Bone marrow (tissue), 2 donors: ENCODE results near the gene CREB3L4.
"Not testable (repeated sequence)": the region's sequence is repeated elsewhere in the genome, so short reads cannot be mapped to it uniquely, and the experiment has no call there.

ENCODE experiments used
- DNase-seq, 2 donors: peaks; one replicate each; lab custom pipeline; 2025; lab: John Stamatoyannopoulos, UW

Gene CREB3L4

DNA sequence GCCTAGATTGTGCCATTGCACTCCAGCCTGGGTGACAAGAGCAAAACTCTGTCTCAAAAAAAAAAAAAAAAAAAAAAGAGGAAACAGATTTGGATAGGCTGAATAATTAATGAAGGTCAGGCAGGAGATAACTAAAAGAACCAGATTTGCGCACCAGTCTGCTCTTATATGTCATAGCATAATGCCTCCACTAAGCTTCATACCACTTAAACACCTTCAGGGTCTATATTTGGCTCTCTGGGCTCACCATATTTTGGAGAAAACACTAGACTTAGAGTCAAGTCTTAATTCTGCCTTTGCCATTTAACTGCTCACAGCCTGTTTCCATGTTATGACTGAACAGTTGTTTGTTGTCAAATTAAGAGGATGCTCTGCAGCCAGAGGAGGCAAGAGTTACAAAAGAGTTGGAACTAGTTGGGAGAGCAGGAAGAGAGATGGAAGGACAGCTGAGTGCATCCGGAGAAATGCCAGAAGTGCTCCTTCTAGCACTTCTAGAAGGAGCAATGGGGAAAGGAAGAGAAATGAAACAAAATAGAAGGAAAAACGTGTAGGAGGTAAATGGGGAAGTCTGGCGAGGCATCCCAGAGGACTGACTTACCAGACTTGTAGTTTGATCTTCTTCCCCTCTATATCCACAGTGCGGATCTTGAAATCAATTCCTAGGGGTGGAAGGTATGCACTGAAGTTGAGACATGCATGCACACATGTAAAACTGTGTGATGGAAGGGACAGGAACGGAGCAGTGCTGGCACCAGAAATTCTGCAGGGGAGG, 16.6 kb downstream of the CREB3L4 start:
- no peak for DNase-seq

DNA sequence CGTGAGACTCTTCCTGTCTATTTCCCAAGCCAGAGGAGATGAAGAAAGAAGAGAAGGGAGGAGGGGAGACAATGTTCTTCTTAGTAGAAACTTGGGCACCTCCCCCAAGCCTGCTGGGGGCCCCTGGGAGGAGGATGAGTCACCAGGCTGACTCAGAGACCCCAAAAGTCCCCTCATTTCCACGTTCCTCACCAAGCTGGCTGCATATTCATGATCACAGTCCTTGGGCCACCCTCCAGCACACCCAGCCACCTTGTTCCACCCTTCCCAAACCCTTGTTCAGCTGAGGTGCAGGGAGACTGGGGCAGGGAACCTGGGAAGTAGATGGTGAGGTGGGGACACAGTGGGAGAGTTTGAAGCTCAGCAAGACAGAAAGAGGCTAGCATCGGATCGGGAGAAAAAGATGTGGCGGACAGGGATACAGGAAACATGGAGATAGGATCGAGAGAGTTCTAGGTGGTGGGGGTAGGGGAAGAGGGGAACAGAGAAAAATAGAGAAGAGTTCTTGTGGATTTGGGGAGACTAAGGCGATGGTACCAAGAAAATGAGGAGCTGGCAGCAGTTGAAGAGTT, 17.7 kb downstream of the CREB3L4 start:
- DNase-seq, result peak; percentile 30 to 83

DNA sequence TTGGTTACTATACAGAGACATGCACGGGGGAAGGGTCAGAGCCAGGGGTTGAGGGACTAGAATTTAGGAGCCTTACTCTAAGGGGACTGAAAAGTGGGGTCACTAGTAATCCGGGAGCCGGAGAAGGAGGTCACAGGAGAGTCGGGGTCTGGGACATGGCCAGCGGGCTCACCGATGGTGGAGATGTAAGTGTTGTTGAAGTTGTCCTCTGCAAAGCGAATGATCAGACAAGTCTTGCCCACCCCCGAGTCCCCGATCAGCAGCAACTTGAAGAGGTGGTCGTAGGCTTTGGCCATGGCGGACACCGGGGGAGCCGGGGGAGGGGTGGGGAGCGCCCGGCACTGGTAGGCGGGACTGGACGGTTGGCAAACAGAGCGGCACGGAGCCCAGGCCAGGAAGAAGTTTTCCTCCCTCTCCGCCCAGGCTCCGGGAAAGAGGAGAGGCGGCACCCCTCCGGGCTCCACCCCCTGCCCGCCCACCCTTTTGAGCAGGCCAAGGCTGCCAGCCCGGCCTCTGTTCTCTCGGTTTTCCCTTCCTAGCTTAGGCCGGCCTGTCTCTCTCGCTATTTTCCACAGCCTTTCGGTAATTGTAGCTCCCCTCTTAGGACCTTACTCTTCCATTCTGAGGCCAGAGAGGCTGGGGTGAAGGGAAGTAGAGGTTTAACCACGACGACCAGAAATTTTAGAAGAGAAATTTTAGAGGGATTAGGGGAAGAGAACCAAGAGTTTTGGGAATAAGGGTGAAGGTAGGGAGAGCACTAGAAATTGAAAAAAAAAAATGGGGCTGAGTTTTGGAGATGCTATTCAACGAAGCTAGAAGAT, 18.4 kb downstream of the CREB3L4 start, which contains the start of gene RAB13:
Gene RAB13 (minus strand): TSS at position 399 of the 821 bp plus-strand sequence. CDS start 103 bp downstream, at position 296.
- DNase-seq, result peak; percentile 24 to 39

DNA sequence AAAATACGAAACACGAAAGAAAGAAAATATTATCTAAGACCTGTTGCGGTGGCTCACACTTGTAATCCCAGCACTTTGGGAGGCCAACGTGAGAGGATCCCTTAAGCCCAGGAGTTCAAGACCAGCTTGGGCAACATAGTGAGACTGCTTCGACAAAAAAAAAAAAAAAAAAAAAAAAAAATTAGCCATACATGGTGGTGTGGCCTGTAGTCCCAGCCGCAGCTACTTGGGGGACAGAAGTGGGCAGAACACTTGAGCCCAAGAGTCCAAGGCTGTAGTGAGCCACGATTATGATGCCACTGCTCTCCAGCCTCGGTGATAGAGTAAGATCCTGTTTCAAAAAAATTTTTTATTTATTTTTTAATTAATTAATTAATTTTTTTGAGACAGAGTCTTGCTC, 19.9 kb downstream of the CREB3L4 start:
- DNase-seq, result no peak

DNA sequence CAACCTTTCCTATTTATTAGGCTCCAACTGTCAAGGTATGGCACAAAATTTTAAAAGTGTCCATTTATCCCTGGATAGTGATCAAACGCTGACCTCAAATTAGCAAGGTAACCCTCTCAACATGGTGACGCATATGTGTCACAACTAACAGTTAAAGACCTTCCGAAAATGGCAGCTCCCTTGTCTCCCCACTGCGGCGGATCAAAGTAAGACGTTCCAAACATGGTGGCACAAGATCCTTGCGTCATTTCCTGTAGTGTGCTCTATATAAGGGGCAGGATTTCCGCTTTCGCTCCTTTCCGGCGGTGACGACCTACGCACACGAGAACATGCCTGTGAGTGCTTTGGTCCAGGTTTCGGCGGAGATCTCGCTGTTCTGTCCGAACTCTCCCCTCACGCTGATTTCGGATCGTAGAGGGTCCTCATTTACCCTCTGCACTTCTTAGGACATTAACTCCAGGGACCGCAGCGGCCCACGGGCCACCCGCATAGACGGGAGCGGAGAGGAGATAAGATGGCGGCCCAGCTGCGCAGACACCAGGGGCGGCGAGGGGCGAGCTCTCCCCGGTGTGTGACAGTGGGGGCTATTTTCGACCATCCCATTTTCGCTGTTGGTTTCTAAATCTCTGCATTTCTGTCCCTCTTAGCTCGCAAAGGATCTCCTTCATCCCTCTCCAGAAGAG, 22.9 kb downstream of the CREB3L4 start, which contains the start of gene RPS27:
Gene RPS27 (plus strand): TSS at position 295 of the 683 bp plus-strand sequence. CDS start 35 bp downstream, at position 330.
- peak; percentile 71 to 99 for DNase-seq

DNA sequence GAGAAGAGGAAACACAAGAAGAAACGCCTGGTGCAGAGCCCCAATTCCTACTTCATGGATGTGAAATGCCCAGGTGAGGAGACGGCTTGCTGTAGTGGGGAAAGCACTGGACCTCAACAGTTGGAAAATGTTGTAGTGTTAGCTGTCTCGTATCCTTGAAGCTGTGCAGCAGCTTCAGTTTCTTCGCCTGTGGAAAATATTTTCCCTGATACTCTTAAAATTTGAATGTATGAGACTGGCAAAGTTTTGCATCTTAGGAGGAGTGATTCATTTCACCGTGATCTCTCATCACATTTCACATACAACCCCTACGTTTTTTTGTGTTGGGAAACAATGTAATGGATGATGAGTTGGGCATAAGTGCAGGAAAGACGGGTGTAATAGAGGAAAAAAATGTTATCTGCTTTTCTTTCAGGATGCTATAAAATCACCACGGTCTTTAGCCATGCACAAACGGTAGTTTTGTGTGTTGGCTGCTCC, 23.5 kb downstream of the CREB3L4 start:
- no peak for DNase-seq

DNA sequence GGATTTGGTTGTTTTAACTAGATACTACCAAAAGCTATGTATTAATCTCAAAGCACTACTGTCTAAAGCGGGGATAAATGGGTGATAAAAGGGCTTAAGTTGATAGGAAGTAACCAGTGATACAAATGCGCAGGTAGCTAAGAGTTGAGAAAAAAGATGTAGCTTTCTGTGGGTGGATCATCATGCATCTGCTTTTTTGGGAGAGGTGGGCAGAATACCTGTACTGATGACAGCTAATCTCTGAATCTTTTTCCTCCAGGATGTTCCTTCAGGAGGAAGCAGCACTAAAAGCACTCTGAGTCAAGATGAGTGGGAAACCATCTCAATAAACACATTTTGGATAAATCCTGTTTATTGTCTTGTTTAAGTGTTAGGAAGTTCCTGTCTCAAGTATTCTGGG, 24.1 kb downstream of the CREB3L4 start:
- DNase-seq, result no peak

DNA sequence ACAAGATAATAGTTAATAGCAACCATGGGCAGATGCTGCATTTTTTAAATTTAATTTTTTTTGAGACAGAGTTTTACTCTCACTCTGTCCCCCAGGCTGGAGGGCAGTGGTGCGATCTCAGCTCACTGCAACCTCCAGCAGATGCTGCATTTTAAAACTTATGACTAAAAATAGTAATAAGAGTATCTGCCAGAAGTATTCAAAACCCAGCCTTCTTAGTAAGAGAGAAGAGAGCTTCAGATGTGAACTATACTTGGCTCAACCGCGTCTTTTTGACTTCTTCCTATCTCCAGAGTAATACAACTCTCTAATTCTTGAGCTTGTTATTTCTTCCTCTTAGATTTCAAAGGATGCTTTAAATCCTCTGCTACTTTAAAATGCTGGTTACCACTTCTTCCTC, 27.5 kb downstream of the CREB3L4 start:
- DNase-seq, result no peak

DNA sequence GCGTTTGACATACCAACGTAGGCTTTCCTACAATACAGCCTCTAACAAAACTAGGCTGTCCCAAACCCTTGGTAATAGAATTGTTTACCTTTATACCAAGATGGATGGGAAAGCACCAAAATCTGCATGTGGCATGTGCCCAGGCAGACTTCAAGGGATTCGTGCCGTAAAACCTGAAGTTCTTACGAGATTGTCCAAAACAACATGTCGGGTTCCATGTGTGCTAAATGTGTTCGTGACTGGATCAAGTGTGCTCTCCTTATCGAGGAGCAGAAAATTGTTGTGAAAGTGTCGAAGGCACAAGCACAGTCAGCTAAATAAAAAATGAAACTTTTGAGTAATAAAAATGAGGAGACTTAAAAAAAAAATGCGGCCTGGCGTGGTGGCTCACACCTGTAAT, 27.9 kb downstream of the CREB3L4 start:
- no peak for DNase-seq

DNA sequence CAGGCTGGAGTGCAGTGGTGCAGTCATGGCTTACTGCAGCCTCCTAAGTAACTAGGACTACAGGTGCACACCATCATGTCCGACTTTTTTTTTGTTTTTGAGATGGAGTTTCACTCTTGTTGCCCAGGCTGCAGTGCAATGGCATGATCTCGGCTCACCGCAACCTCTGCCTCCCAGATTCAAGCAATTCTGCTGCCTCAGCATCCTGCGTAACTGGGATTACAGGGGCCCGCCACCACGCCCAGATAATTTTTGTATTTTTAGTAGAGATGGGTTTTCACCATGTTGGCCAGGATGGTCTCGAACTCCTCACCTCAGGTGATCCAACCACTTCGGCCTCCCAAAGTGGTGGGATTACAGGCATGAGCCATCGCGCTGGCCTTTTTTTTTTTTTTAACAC, 29.2 kb downstream of the CREB3L4 start:
- not testable (repeated sequence) for DNase-seq

DNA sequence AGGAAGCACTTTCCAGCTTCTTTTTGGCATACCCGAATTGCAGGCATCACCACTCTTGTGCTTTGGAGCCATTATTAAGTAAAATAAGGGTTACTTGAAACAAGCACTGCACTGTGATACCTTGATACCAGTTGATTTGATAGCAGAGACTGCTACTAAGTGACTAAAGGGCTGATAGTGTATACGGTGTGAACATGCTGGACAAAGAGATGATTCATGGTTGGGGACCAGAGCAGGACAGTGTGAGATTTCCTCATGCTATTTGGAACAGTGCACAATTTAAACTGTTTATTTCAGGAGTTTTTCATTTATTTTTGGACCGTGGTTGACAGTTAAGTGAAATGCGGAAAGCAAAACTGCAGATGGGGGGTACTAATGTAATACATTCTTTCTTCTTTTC, 32.7 kb downstream of the CREB3L4 start:
- DNase-seq, result no peak

DNA sequence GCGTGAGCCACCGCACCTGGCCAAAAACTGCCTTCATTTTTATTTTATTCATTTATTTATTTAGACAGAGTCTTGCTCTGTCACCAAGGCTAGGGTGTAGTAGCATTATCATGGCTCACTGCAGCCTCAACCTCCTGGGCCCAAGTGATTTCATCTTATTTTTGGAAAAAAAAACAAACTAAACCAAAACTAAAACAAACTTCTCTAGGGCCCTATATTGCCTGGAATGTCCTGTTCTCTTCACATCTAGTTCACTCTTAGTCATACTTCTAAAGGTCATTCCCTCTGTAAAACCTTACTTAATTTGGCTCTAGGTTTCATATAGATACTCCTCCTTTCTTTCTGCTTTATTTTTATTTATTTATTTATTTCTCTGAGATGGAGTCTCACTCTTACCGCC, 38.4 kb downstream of the CREB3L4 start:
- DNase-seq, result no peak

DNA sequence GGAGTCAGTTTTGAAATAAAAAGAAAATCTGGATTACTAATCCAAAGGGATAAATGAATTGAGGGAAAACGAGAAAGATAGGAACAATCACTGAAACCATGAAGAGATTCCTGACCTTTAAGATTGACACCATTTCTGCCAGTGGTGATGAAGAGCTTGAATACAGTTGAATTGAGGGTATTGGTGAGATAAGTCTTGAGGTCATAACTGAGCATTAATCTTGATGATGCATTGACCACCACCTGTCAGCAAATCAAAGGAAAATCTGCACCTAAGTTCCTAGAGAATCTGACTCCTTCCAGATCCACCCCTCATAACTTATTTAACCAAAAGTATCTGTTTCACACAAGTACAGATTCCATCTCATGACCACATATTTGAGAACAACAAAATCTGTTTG, 44.4 kb downstream of the CREB3L4 start:
- no peak for DNase-seq

DNA sequence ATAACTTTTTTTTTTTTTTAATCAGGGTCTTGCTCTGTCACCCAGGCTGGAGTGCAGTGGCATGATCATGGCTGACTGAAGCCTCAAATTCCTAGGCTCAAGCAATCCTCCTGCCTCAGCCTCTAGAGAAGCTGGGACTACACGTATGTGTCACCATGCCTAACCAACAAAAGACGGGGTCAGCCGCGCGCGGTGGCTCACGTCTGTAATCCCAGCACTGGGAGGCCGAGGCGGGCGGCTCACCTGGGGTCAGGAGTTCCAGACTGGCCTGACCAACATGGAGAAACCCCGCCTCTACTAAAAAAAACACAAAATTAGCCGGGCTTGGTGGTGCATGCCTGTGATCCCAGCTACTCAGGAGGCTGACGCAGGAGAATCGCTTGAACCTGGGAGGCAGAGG, 44.8 kb downstream of the CREB3L4 start:
- DNase-seq, result not testable (repeated sequence)

DNA sequence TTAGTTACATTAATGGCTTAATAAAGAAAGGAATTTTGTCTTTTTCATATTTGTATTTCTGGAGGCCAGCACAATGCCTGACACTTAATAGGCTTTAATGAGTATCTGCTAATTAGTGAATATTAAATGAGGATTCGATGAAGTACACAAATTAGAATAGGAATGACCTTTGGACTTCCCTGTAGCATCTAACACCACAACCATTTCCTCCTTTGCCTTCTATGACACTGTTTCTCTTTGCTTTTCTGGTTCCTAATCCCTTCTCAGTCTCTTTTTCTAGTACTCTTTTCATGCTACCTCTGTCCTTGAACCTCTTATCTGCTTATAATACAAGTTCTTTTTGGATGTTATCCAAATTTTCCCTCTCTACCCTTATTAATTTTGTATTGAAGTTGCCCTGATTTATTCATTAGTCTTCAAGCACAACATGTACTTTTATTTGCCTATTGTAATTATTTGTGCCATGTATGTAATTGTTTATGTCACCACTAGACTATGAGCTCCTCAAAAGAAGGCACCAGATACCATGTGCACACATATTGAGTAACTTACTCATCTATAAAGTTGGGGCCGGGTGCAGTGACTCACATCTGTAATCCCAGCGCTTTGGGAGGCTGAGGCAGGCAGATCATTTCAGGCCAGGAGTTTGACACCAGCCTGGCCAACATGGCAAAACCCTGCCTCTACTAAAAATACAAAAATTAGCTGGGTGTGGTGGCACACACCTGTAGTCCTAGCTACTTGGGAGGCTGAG, 46.6 kb downstream of the CREB3L4 start:
- DNase-seq, result no peak

DNA sequence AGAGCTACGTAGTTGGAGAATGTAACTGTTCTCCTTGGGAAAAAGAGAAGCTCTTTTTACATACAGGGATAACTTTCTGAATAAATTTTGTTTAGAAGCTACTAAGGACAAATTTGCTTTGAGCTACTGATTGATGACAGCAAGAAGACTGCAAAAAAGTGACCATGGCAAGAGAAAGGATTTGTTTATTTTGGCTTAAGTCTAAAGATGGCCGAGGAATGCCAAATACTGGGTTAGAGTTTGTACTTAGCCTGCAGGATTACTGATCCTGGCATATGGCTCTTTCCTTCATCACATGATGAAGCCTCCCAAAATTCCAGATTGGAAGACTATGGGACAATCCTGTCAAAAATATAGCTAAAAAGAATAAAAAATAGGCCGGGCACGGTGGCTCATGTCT, 51.6 kb downstream of the CREB3L4 start:
- DNase-seq, result no peak

DNA sequence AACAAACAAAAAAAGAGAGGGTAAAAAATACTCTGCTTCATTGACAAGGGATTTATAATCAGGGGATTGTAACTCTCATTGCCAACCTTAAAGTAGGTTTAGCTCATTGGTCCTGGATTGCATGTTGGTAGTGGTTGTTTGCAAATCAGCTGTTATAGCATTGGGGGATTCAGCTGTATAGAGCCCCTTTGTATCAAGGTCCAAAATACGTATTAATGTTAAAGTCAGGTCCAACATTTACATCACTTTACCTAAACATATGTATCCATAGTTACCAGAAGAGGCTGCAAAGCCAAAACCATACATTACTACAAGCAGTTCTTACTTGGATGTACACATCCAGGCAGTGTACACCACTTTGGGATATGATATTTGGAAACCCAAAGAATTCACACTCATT, 52.2 kb downstream of the CREB3L4 start:
- DNase-seq, result no peak
